Tibial nerve (tissue), 4 donors: Measurements from ENCODE around the gene BAHCC1.

Experiments used
- EP300 ChIP-seq, 2 donors: sonication (generic); formaldehyde crosslinking; IDR thresholded peaks; one replicate each; pipeline ENCODE4 v1.6.1; 2017; ENCODE audit warnings: antibody characterized with exemption in 2 of 2, mild to moderate bottlenecking in 1 of 2
- POLR2A ChIP-seq, 2 donors: fragments of 450-650 bp; IDR thresholded peaks; one replicate each; pipeline ENCODE4 v1.6.1; 2017; ENCODE audit warnings: antibody characterized with exemption in 2 of 2, mild to moderate bottlenecking in 2 of 2, moderate library complexity in 2 of 2
- TF ChIP-seq, protein P1 (sequence below), 5 experiments: fragments of 200-600 bp in 3 of 5; fragments of 450-650 bp in 2 of 5; sonication (generic) in 3 of 5; IDR thresholded peaks; one replicate each; pipeline ENCODE4 v1.5.1; 2016 to 2019; ENCODE audit warnings: antibody characterized with exemption in 5 of 5, mild to moderate bottlenecking in 3 of 5, moderate library complexity in 2 of 5

DNA sequence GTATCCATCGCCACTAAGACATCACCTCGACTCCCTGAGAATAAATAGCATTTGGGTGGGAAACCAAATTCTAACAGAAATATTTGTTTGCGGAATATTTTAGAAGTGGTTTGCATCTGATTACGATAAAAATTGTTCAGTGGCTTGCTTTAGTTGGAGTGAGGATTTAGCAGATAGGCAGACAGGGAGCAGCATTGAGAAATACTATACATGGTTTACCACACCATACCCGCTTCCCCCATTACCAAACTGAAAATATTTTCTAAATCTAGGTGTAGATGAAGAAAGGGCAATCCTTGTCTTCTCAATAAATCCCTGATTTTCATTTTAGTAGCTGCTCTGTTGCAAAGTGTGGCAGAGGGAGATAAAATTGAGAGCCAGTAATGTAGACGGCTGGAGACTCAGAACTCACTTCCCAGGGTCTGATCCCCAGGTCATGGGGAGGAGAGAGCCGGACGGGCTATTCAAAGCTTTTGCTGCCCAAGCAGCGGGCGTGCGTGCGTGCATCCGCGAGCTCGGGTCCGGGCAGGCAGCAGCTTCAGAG is 808 bp upstream of the BAHCC1 start:
- no peak for TF ChIP-seq POLR2A (IDR thresholded peaks at IDR 0.05)
- TF ChIP-seq, protein P1, sequence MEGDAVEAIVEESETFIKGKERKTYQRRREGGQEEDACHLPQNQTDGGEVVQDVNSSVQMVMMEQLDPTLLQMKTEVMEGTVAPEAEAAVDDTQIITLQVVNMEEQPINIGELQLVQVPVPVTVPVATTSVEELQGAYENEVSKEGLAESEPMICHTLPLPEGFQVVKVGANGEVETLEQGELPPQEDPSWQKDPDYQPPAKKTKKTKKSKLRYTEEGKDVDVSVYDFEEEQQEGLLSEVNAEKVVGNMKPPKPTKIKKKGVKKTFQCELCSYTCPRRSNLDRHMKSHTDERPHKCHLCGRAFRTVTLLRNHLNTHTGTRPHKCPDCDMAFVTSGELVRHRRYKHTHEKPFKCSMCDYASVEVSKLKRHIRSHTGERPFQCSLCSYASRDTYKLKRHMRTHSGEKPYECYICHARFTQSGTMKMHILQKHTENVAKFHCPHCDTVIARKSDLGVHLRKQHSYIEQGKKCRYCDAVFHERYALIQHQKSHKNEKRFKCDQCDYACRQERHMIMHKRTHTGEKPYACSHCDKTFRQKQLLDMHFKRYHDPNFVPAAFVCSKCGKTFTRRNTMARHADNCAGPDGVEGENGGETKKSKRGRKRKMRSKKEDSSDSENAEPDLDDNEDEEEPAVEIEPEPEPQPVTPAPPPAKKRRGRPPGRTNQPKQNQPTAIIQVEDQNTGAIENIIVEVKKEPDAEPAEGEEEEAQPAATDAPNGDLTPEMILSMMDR (IDR thresholded peaks at IDR 0.05) = no peak
- TF ChIP-seq EP300 (IDR thresholded peaks at IDR 0.05) = no peak
